Left lung (tissue), 10 donors: ENCODE results near the gene CDH6. TPM values are rescaled to one million over a fixed set of nuclear protein-coding genes. Genes with fewer than 3 reads are reported as not detected.

Experiments
- ATAC-seq: fragments of 200-7000 bp; cut with Tn5 transposase; one replicate; pipeline ENCODE4 v1.9.1; 2020; ENCODE audit warnings: moderate library complexity
- DNase-seq, 4 donors: peaks; one replicate each; pipeline ENCODE4 v3.0.0-alpha.2; 2013 to 2020
- H3K27ac ChIP-seq, 2 donors: fragments of 200-600 bp; sonication (generic) in 1 of 2; one replicate each; pipeline versions ENCODE4 v1.5.0 to v1.8.0; 2020 to 2021
- H3K27me3 ChIP-seq, 2 donors: fragments of 200-600 bp; sonication (generic) in 1 of 2; one replicate each; pipeline versions ENCODE4 v1.5.0 to v1.8.0; 2020 to 2021
- H3K36me3 ChIP-seq, 2 donors: fragments of 200-600 bp; sonication (generic) in 1 of 2; one replicate each; pipeline versions ENCODE4 v1.5.0 to v1.8.0; 2020 to 2021
- H3K4me1 ChIP-seq, 2 donors: fragments of 200-600 bp; one replicate each; pipeline ENCODE4 v1.8.0; 2021
- H3K4me3 ChIP-seq, 2 donors: fragments of 200-600 bp; sonication (generic) in 1 of 2; one replicate each; pipeline versions ENCODE4 v1.5.0 to v1.8.0; 2020 to 2021; ENCODE audit warnings: mild to moderate bottlenecking in 1 of 2
- H3K9me3 ChIP-seq, 2 donors: fragments of 200-600 bp; sonication (generic) in 1 of 2; one replicate each; pipeline versions ENCODE4 v1.5.0 to v1.8.0; 2020 to 2021
- CTCF ChIP-seq, 2 donors: fragments of 200-600 bp; sonication (generic) in 1 of 2; IDR thresholded peaks; one replicate each; pipeline versions ENCODE4 v1.5.0 to v1.8.0; 2021; ENCODE audit warnings: antibody characterized with exemption in 2 of 2
- intact Hi-C, 2 donors: fragments of 100-400 bp; cut with DNase I; formaldehyde crosslinking; loops; one replicate each; pipeline versions ENCODE4 v1.11.2 to v1.14.2; 2022
- polyA plus RNA-seq, 6 donors: library from polyadenylated mRNA; unstranded; fragments of 120-200 nt; gene quantifications; one replicate each; pipeline ENCODE4 v1.2.1, GENCODE V29; 2013; ENCODE audit not compliant: insufficient read length in 6 of 6
- total RNA-seq, 2 donors: library from RNA; stranded (reverse); fragmentation: NEBNext Ultra II Directional; extraction: Animal tissue kit (Norgen Biotek cat#: 25700); gene quantifications; one replicate each; pipeline ENCODE4 v1.2.1, GENCODE V29; 2021
- donor health status: DM: no; HTN: yes; CAD: no.
- donor health status: DM: no; HTN: no; CAD: no.

CDH6 gene
- total and polyA plus RNA-seq, 8 donors, result 7.4 to 13.2 (median 9.1) TPM

- intact Hi-C loops, result no loop called here
- DNase-seq (no peak), ATAC-seq (no peak)
- Histone ChIP-seq H3K36me3 (no peaks in the 10 kb centered on the region), H3K4me1 (no peaks in the 10 kb centered on the region), H3K9me3 (no peaks in the 10 kb centered on the region), H3K27me3 (no peaks in the 10 kb centered on the region), H3K4me3 (no peak overlapping the region), H3K27ac (no peak overlapping the region)
- TF ChIP-seq CTCF (IDR thresholded peaks at IDR 0.05), result no peak
Measured at GRCh38 chr5:31335456-31335855, 142.0 kb downstream of the CDH6 start.

- Histone ChIP-seq H3K36me3 (no peaks in the 10 kb centered on the region), H3K27ac (no peak overlapping the region), H3K27me3 (no peaks in the 10 kb centered on the region), H3K9me3 (peaks cover 0 to 3% of the 10 kb centered on the region in 2 donors), H3K4me3 (no peak overlapping the region), H3K4me1 (no peaks in the 10 kb centered on the region)
- no peak for TF ChIP-seq CTCF (IDR thresholded peaks at IDR 0.05)
- ATAC-seq, result no peak
- intact Hi-C loops, result no loop called here
- DNase-seq, result no peak
Measured at GRCh38 chr5:31343946-31344345, 150.5 kb downstream of the CDH6 start.

GRCh38 chr5:31346896-31347551, 153.5 kb downstream of the CDH6 start:
- Histone ChIP-seq H3K27ac (no peak overlapping the region), H3K4me1 (no peaks in the 10 kb centered on the region)

GRCh38 chr5:31347552-31347905, 154.0 kb downstream of the CDH6 start:
- Histone ChIP-seq H3K27ac (no peak overlapping the region), H3K9me3 (peaks cover 0 to 3% of the 10 kb centered on the region in 2 donors), H3K4me1 (no peaks in the 10 kb centered on the region), H3K27me3 (no peaks in the 10 kb centered on the region), H3K4me3 (no peak overlapping the region), H3K36me3 (no peaks in the 10 kb centered on the region)
- ATAC-seq, result no peak
- intact Hi-C loops, result no loop called here
- DNase-seq, result no peak
- no peak for TF ChIP-seq CTCF (IDR thresholded peaks at IDR 0.05)

More at GRCh38 chr5:31346896-31347551, 153.5 kb downstream of the CDH6 start:
- H3K9me3 ChIP-seq, result peaks cover 0 to 3% of the 10 kb centered on the region in 2 donors
- TF ChIP-seq CTCF (IDR thresholded peaks at IDR 0.05), result no peak
- H3K4me3 ChIP-seq, result no peak overlapping the region
- intact Hi-C loops, result no loop called here
- no peaks in the 10 kb centered on the region for H3K36me3 ChIP-seq
- DNase-seq, result no peak
- H3K27me3 ChIP-seq, result no peaks in the 10 kb centered on the region
- no peak for ATAC-seq

GRCh38 chr5:31350395-31350794, 156.9 kb downstream of the CDH6 start:
- Histone ChIP-seq H3K27me3 (no peaks in the 10 kb centered on the region), H3K36me3 (no peaks in the 10 kb centered on the region), H3K4me1 (no peaks in the 10 kb centered on the region), H3K27ac (no peak overlapping the region), H3K4me3 (no peak overlapping the region), H3K9me3 (peaks cover 0 to 7% of the 10 kb centered on the region in 2 donors)
- no peak for TF ChIP-seq CTCF (IDR thresholded peaks at IDR 0.05)
- intact Hi-C loops, result no loop called here
- ATAC-seq, result no peak
- no peak for DNase-seq
